Activated CD8-positive, alpha-beta memory T cell treated with anti-CD3 and anti-CD28 coated beads for 24 hours (primary cell): Measurements from ENCODE around the gene FNDC3A.
"Not testable (repeated sequence)": the region's sequence is repeated elsewhere in the genome, so short reads cannot be mapped to it uniquely, and the experiment has no call there.

Experiments
- DNase-seq: peaks from one replicate; pipeline ENCODE4 v3.0.0-alpha.2; 2020

FNDC3A gene

DNA sequence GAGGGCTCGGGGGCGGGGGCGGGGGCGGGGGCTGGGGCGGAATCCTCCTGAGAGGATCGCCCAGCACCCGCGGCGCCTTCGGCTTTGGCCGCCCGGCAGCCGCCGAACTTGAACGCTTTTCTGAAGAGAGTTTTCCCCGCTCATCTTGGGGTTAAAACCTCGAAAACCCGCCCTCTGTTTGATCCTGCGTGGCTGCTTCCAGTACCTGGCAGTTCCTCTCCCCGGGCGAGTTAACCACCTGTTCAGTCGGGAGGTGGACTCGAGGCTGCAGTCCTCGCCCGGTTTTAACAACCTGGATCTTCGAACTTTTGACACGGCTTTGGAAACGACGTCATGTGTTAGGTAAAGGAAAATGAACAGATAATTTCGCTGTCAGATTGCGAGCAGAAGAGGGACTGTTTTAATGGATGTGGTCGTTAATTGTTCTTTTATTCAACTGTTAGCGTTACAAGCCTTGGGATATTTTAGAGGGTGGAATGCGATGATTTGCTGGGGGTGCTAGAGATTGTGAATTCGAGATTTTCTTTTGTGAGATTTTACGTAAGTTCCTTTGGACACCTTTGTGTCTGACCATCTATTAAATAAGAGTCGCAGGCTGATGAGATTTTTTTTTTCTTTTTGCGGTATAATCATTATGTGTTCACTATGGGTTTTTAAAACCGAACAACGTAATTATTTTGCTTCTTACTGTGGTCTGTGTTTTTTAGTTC lies 1.0 kb downstream of the FNDC3A start:
- DNase-seq: no peak

DNA sequence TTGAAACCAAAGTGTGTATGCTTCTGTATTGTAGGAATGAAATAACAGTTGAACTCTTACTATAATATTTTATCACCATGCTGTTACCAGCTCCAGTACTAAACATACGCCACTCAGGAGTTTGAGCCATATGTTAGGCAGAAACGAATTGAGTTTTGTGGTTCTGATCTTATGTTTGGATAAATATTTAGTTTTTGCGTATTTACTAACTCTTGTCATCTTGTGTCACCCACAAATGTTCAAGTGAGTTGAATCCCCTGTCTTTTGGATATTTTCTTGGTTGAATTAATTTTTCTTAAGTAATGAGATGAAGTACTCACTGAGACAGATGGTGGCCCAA lies 1.5 kb downstream of the FNDC3A start:
- no peak for DNase-seq

GRCh38 chr13:48977973-48978372 lies 2.3 kb downstream of the FNDC3A start:
- no peak for DNase-seq

DNA sequence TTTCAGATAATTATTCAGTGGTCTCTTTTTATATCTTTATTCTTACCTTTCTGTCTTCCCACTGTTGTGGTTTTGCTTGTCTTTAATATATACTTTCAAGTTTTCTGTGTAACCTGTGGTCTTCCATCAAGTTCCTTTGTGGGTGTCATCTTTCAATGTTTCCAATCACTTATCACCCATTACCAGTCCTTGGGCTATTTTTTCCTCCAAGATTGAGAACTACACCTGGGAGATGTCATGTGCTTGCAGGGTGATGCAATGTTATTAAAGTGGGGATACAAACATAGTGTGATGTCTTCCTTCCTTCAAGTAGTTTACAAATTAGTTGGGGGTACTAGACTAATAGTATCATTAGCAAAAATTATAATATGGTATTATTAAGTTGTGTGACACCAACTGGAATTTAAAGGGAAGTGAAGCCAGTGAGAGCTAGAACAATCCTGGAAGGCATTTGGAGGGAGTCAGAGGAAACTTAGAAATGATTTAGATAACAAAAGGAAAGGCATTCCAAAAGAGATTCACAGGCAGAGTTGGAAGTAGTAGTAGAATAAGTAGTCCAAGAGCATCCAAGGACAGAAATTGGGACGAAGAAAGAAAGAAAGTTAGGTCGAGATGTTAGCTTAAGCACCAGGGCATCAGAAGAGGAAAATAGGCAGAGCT lies 3.4 kb downstream of the FNDC3A start:
- DNase-seq: no peak

- no peak for DNase-seq
Observed at GRCh38 chr13:48979892-48980291, 4.2 kb downstream of the FNDC3A start.

GRCh38 chr13:48983331-48983730 lies 7.6 kb downstream of the FNDC3A start:
- DNase-seq: no peak

DNA sequence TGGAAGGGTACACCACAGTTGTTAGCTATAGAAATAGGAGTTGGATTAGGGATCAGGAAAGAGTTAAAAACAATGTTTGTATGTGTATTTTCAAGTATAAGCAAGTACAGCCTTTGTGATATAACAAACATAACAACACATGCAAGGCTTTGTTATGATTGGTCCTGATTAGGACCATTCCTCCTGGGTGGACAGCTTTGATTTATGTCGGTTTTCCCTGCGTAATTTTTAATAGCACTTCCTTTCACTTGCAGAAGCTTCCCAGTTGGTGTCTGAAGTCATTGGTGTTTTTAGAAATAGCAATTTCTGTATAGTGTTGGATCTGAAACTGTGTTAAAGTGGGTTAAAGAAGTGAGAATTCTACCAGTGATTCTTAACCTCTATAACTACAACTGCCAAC lies 10.0 kb downstream of the FNDC3A start:
- no peak for DNase-seq

- DNase-seq: no peak
Observed at GRCh38 chr13:48990900-48991299, 15.2 kb downstream of the FNDC3A start.

- DNase-seq: no peak
Observed at GRCh38 chr13:48993150-48993549, 17.4 kb downstream of the FNDC3A start.

DNA sequence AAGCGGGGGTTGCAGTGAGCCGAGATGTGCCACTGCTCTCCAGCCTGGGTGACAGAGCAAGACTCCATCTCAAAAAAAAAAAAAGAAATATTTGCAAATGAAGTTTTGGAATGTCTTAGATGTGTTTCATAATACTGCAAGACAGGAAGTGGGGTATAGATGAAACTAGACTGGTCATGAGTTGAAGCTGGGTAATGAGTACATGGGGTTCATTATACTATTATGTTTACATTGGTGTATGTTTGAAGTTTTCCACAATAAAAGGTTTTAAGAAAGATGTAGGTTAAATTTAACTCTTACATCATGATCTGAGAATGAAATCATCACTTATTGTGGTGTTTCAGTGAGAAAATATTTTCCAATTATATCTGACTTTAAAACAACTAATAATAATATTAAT lies 19.0 kb downstream of the FNDC3A start:
- no peak for DNase-seq

DNA sequence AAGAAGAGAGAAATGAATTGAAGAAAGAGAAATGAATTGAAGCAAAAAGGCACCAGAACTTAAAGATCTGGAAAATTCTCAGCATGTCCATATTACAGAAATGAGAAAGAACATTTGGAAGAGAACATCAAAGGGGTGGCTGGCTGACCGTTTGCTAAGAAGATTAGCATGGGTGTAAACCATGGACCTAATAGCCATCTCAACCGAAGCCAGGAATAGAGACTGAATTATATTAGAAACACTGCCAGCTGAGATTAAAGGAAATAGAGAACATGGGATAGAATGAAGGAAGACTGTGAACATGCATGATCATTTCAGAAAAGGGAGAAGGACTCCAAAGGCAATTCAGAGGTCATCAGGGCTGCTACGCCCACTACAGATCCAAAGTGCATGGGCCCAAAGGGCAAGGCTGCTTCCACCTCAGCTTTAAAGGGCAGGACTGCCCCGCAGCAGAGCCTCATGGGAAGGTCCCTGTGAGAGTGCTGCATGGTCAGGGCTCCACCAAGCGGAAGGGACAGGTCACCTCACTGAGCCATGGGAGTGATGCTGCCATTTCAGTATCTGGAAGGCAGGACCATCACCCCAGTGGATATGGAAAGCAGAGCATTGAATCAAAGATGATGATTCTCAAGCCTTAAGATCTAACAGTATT lies 23.1 kb downstream of the FNDC3A start:
- no peak for DNase-seq

GRCh38 chr13:49000247-49000646 lies 24.5 kb downstream of the FNDC3A start:
- DNase-seq: no peak

- DNase-seq: not testable (repeated sequence)
Observed at GRCh38 chr13:49018986-49019635, 43.4 kb downstream of the FNDC3A start.

- no peak for DNase-seq
Observed at GRCh38 chr13:49020328-49020727, 44.6 kb downstream of the FNDC3A start.

DNA sequence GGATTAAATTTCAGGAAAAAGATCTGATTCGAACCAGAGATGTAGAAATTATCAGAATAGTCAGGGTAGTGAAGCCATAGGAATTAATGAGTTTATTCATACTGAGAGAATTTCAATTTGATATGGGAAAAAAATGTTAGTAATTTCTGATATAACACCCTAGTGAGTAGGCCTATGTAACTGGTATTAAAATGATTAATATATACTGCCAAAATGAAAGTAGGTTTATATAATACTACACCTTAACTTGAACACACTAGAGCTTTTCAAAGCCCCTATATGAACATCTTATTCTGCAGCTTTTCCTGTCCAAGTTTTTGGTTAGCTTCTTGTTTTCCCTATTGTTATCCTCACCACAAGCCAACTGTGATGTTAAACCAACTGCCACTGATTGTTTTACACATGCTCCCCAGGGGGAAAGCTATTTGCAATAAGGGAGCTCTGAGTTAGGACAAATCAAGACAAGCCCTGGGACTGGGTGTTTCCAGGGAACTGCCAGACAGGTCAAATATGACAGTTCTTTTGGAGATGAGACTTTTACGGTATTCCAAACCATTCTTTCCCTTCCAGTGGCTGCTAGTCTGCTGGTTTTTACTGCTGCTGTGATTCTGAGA lies 45.3 kb downstream of the FNDC3A start:
- DNase-seq: no peak

DNA sequence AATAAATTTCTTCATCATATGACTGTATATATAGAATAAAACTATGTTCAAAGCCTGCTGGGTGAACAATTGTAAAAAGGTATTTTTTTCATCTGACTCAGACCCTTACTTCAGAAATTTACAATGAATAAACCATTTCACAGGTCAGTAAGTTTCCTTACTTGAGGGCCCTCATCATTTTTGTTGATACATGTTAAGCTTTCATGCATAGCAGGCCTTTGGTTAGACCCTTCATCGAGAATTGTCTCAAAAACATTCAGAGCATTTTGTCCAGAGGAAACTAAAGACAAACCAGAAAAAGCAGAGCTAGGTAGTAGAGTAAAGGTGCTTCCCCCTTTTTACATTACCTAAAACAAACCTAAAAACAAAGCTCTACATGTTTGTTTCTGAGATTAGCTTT lies 46.2 kb downstream of the FNDC3A start:
- DNase-seq: no peak

DNA sequence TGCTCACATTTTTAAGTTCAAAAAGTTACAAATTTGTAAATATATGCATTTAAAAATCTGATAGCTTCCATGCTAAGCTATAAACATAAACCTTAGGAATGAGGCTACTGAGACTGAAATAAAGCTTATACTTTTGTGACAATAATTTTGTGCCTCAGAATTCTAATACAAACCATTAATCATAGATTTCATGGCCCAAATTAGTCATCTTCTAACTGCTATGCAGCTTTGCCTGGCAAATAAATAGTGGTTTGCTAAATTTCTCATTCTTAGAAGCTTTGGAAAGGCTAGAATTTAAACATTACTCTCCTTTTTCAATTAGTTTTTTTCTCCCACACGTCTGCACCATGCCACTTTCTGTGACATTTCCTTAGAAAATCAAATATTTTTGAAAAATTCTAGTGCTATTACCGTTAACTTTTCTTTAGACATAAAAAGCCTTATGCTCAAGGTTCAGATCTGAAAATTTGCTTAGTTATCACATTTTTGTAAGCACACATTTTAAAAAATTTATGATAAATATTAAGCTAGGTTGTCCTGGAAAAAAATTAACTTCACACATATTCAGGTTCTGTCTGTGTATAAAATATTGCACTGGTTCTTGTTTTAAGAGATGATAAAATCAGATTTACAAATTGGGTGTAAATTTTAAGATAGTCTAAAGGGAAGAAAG lies 46.9 kb downstream of the FNDC3A start:
- DNase-seq: no peak

GRCh38 chr13:49023431-49023830 lies 47.7 kb downstream of the FNDC3A start:
- DNase-seq: no peak

- no peak for DNase-seq
Observed at GRCh38 chr13:49026851-49027250, 51.1 kb downstream of the FNDC3A start.

- DNase-seq: no peak
Observed at GRCh38 chr13:49029570-49029969, 53.9 kb downstream of the FNDC3A start.

DNA sequence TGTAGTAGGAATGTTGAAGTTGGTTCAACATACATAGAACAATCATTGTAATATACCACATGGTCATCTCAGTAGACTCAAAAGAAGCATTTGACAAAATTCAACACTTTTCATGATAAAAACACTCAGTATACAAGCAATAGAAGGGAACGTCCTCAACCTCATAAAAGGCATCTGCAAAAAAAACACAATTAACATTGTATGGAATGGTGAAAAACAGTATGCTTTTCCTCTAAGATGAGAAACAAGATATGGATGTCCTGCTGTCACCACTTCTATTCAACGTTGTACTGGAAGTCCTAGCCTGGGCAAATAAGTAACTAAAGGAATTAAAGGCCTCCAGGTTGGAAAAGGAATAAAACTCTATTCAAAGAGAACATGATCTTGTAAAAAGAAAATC lies 54.5 kb downstream of the FNDC3A start:
- DNase-seq: no peak

DNA sequence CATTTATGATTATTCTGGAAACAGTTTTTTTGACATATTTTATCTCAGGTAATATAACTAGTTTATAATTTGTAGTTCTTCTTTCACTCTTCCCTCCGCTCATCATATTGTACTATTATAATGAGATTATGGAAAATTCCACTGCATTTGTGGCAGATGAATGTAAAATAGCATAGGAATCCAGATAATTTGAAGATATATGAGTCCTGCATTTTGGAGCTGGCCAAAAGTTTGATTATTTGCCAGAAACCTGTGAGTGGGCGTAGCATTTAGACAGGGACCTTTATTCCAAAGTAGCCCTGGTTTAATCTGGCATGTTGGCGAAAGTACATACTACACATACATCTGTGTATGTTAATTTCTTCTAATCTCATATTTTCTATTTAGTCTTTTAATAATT lies 65.2 kb downstream of the FNDC3A start:
- DNase-seq: no peak

DNA sequence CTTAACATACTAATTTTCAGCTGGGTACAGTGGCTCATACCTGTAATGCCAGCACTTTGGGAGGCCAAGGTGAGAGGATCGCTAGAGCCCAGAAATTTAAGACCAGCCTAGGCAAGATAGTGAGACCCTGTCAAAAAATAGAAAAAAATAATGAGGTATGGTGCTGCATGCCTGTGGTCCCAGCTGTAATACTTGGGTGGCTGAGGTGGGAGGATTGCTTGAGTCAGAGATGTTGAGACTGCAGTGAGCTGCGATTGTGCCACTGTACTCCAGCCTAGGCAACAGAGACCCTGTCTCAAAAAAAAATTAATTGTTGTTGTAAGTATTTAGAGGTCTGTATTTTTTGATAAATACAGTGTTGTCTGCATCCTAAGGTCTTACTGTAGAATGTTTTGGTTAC lies 66.8 kb downstream of the FNDC3A start:
- DNase-seq: no peak
